HG03457 (cell line): ENCODE data around the gene HASPIN.
"Not testable (repeated sequence)": the region's sequence is repeated elsewhere in the genome, so short reads cannot be mapped to it uniquely, and the experiment has no call there.

Experiments
- ATAC-seq: cut with Tn5 transposase; IDR thresholded peaks from one replicate; pipeline ENCODE4 v1.9.1; 2021; ENCODE audit warnings: moderate number of reproducible peaks; ENCODE audit not compliant: unreplicated experiment

HASPIN gene

DNA sequence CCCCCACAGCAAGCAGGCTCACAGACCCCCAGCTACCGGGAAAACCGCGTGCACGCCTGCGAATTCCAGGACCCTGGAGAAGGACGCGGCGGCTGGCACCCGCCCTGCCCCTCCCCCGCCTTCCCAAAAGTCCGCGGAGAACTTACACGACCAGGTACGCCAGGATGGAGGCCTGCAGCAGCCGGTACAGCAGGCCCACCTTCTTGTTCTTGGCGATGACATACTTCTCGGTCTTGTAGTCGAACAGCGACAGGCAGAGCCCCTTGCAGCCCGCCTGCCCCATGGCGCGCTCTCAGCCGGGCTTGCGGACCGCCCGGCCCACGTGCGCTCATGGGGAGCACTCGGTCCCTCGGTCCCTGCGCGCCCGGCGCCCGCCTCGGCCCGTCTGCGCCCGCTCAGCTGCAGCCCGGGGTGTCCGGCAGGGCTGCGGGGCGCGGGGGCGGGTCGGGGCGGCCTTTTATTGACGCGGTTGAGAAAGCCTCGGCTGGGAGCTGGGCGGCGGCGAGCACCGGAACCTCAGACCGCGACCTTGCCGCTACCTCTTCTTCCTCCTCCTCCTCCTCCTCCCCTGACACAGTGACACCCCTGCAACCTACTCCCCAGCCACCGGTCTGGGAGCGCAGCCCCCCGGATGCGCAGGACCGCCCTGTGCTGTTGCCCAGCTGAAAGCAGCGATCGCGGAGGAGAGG is 27.8 kb upstream of the HASPIN start, which contains the start of gene P2RX5:
P2RX5 (minus strand) TSS at position 433 of the 689 bp plus-strand sequence; CDS start at position 283, 150 bp downstream.
- ATAC-seq, result no peak

DNA sequence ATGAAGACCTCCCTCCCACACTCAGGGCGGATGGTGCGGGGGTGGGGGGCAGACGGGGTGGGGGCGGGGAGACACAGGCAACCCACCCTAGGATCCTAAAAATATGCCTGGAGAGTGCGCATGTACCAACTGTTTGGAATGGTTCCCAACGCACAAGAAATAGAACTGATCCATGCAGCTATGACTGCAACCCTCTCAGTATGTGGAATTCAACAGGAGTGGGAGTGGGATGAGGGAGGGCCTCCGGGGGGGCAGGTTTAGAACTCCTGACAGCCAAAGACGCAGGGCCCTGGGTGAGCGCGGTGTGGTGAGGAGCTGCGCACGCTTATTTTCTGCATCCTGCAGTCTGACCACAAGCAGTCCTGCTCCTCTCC is 26.6 kb upstream of the HASPIN start:
- ATAC-seq, result no peak

DNA sequence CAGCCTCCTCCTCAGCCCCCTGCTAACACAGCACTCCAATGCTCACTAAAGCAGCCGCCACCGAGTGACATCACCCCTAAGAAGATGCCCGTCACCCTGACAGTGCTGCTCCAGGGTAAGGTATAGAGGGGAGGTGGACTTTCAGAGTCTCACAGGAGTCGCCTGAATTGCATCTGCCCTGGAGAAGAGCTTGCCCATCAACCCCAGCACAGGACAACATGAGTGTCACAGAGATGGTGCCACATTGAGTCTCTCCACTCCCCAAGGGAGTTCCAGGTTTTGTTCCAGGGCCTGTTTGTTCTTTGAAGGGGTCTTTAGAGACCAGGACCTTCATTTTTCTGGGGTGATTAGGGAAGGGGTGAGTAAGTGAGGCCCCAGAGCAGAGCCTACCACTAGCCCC is 25.6 kb upstream of the HASPIN start:
- ATAC-seq, result no peak

DNA sequence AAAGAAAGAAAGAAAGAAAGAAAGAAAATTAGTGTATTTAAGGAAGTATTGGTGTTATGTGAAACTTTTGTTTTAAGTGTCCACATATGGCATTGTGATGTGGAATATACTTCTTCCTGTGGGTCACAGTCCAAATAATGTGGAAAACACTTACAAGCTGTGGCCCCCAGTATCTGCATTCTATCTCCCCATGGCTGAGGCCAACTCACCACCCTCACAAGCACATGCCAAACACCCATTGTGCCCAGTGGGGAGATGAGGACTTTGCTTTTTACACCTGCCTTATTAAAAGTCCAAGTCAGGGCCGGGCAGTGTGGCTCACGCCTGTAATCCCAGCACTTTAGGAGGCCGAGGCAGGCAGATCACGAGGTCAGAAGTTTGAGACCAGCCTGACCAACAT is 23.8 kb upstream of the HASPIN start:
- ATAC-seq, result no peak

DNA sequence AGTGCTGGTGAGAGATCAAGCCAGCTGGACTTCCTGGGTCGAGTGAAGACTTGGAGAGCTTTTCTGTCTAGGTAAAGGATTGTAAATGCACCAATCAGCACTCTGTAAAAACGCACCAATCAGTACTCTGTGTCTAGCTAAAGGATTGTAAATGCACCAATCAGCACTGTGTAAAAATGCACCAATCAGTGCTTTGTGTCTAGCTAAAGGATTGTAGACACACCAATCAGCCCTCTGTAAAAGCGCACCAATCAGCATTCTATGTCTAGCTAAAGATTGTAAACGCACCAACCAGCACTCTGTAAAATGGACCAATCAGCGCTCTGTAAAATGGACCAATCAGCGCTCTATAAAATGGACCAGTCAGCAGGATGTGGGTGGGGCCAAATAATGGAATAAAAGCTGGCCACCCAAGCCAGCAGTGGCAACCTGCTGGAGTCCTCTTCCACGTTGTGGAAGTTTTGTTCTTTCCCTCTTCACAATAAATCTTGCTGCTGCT is 21.6 kb upstream of the HASPIN start:
- not testable (repeated sequence) for ATAC-seq

DNA sequence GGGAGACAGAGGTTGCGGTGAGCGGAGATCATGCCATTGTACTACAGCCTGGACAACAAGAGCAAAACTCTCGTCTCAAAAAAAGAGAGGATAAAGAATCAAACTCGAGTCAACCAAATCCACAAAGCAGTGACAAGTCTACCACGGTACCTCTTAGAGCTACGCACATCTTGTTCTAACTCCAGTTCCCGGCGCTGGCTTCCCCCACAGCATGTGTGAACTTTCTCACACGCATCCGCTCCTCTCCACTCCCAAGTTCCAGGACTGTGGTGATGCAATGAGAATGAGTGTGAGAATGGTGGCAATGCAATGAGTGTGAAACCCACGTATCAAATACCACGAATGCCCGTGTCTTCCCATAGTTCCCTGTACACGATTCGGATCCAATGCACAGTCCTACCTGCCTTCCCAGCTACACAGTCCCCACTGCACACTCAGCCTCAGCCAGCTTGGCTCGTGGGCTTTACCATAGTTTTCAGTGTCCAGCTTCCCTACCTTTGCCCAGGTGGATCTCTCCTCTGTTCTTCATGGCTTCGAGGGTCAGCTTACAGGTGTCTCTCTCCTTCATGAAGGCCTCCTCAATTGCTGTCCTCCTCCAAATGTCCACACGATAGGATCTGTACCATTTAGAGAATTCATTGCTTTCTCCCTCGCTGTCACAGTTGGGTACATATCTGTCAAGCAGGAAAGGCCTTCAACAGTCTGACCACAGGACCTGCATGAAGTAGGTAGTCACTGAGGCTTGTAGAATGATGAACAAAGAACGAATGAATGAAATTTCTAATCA is 18.6 kb upstream of the HASPIN start:
- no peak for ATAC-seq

DNA sequence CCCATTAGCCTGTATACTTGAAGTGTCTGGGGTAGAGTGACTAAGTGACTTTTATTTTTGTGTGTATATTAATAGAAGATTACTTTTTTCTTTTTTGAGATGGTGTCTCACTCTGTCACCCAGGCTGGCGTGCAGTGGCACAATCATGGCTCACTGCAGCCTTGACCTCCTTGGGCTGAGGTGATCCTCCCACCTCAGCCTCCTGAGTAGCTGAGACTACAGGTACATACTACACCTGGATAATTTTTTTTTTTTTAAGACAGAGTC is 18.1 kb upstream of the HASPIN start:
- not testable (repeated sequence) for ATAC-seq

DNA sequence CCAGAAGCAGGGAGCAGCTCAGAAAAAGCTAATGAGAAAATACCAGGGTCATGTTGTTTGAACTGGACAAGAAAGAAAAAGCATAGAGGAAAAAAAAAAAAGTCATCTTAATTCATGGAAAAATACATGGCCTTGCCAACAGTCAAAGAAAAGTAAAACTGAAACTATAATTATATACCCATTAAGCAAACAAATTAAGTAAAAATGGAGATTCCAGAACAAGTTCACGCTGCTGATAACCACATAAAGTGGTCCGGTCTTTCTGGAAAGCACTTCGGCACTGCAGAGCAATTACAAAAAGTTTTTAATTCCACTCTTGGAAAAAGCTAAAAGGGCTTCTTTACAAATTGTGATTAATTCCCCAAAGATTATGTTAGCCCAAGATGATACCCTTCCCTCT is 15.3 kb upstream of the HASPIN start:
- no peak for ATAC-seq

DNA sequence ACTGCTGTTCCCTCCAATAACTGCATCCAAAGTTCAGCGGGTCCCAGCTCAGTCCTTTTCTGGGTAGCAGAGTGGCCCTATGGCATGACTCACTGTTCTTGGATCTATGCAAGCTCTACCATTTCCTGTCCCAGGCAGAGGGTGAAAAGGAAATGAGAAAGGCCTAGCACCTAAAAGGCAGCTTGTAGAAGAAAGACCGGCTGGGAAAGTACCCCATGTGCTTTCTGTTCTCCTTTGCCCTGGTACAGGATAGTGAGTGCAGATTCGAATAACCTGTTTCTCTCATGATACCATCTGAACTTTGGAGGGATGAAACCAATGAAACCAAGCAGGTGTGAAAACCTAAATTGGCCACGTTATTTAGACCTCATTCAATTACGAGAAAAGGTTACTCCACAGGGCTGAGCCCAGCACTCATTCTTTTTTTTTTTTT is 12.7 kb upstream of the HASPIN start:
- ATAC-seq, result peak; percentile 92

DNA sequence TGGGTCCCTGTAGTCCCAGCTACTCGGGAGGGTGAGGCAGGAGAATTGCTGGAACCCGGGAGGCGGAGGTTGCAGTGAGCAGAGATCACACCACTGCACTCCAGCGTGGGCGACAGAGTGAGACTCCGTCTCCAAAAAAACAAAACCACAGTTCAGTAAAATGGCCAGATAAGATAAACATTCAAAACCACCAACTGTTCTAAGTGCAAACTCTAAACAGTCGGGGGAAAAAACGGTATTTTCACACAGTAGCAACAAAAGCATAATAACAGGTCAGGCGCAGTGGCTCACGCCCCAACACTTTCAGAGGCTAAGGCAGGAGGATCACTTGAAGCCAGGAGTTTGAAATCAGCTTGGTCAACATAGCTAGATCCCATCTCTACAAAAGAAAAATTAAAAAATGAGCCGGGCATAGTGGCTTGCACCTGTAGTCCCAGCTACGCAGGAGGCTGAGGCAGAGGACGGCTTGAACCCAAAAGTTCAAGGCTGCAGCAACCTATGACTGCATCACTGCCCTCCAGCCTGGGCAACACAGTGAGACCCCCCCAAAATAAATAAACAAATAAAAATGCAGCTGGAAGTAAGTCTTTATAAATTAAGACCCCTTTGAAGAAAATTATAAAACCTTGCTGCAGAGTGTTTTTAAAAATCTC is 10.8 kb upstream of the HASPIN start:
- no peak for ATAC-seq

DNA sequence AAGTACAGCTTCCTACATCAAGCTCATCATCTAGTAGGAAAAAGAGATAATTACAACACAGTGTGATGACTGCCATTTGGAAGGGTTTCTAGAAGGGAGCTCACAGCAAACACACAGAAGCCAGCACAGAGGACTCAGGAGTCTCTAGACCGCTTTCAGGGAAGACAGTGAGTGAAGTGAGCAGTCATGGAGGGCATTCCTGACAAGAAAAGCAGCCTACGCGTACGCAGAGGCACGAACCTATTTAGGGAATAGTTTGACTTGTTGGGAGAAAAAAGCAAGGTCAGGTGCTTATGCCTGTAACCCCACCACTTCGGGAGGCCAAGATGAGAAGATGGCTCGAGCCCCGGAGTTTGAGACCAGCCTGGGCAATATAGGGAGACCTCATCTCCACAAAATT is 8.4 kb upstream of the HASPIN start:
- no peak for ATAC-seq

DNA sequence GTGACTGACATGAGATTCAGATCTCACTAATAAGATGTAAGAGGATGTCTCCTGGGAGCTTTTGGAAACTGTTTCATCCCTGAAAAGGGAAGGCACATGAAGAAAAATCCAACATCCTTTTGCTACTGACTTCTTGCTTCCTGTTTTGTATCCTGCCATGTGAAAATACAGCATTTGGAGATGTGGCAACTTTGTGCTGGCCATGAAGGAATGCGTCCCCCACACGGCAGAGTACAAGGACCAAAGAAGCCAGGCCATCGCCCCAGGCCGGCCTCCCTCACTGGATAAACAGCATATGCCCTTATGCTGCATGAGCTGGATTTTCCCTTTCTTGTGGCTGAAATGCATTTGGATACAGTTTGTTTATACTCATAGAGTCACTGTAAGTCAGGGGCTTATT is 5.5 kb upstream of the HASPIN start:
- ATAC-seq, result no peak

DNA sequence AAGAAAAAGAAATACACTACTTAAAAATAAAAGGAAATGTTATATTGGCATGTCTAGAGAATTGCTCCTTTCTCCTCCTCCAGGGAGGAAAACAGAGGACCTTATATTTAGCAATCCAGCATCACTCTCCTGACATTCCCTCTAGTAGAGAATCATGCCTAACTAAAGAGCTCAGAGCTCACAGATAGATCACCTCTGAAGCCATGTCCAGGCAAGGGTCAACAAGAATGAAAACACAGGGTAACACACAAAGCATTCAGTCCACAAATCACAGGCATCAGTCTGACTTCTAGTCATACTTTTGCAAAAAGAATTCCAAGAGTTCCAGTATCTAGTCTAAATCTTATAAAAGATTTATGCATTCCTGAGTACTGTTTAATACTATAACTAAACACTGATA is 4.4 kb upstream of the HASPIN start:
- ATAC-seq, result no peak

DNA sequence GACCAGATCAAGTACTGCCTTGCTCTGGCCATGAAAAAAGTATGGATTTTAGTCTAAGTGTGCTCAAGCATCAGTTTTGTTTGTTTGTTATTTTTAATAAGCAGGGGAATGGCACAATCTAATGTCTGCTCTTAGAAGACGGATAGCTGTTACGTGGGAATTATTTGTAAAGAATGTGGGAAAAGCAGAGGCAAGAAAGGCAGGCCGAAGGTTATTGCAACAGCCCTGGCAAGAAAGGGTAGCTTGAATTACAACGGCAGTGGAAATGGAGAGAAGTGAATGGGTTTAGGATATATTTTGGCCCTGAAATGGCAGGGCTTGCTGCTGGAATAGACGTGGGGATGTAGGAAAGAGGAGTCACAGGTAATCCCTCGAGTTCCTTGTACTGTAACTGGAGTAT is 987 bp upstream of the HASPIN start:
- ATAC-seq, result no peak

DNA sequence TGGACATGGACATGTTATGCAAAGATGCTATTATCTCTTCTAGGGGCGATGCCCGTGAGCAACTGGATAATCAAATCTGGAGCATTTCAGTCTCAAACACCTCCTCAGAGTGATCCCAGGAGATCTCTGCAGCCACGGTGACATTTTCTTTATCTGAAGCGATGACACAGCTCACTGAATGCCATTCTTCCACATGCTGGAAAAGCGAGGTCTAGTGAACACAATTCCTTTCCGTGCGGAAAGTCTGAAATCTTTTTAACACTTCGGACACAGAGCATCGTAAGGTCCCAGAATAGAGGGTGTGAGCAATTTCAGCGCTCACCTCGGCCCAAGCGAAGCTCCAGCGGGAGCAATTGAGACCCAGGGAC is 531 bp upstream of the HASPIN start:
- no peak for ATAC-seq

DNA sequence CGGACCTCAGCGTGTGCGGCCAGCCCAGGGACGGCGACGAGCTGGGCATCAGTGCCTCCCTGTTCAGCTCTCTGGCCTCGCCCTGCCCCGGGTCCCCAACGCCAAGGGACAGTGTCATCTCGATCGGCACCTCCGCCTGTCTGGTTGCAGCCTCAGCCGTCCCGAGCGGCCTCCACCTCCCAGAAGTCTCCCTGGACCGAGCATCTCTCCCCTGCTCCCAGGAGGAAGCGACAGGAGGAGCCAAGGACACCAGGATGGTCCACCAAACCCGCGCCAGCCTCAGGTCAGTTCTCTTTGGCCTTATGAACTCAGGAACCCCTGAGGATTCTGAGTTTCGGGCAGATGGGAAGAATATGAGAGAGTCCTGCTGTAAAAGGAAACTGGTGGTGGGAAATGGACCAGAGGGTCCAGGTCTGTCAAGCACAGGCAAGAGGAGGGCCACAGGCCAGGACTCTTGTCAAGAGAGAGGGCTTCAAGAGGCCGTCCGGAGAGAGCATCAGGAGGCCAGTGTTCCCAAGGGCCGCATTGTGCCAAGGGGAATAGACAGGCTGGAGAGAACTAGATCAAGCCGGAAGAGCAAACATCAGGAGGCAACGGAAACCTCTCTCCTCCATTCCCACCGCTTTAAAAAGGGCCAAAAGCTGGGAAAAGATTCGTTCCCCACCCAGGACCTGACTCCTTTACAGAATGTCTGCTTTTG is 825 bp downstream of the HASPIN start:
- ATAC-seq, result no peak

DNA sequence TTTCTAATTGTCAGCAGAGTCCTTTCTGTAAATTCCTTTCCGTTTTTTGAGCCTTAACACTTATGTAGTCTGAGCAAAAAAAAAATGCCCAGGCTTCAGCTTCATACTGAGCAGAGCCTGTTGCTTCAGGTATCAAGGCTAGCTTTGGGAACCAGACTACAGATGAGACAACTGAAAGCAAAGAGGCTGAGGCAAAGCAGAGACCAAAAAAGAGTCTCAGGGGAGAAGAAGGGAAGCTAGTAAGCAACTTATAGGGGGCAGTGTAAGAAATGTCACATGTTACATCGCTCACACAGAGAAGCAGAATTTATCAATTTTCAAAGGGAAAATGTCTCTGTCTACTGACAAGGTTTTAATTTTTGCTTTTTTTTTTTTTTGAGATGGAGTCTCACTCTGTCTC is 3.3 kb downstream of the HASPIN start:
- no peak for ATAC-seq

DNA sequence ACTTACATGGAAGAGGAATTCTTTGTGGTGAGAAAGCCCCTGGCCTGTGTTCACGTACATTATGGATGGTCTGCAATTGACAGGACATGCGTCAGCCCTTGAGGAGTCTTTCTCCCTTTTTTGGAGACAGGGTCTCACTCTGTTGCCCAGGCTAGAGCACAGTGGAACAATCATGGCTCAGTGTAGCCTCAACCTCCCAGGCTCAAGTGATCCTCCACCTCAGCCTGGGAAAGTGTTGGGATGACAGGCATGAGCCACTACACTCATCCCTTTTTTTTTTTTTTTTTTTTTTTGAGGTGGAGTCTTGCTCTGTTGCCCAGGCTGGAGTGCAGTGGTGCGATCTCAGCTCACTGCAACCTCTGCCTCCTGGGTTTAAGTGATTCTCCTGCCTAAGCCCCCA is 4.4 kb downstream of the HASPIN start:
- ATAC-seq, result not testable (repeated sequence)

DNA sequence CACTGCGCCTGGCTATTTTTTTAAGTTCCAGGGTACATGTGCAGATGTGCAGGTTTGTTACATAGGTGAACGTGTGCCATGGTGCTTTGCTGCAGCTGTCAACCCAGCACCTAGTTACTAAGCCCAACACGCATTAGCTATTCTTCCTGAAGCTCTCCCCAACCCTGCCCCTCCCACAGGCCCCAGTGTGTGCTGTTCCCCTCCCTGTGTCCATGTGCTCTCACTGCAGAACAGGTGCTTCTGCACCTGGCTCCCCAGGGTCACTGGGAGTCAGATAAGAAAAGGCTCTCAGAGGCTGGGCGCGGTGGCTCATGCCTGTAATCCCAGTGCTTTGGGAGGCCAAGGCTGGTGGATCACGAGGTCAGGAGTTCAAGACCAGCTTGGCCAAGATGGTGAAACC is 6.2 kb downstream of the HASPIN start:
- ATAC-seq, result no peak

DNA sequence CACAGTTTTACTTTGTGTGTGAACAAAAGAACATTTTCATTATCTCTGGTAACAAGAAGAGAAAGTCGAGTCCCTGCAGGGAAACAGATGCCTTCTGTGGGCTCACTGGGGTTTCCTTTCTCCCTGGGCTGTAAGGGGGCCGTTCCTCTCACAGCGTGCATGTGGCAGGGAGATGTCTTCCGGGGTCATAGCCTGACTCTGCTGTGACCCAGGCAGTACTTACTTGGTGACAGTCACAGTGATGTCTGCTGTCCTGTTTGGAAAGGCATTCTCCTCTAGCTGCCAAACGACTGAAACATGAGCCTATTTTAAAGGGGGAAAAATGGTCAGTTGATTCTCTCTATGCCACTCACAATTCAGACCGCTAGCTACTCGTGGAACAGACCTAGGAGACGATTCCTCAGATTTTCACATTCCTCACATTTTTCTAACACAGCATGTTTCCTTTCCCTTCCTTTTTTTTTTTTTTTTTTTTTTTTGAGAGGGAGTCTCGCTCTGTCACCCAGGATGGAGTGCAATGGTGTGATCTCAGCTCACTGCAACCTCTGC is 7.3 kb downstream of the HASPIN start:
- no peak for ATAC-seq

DNA sequence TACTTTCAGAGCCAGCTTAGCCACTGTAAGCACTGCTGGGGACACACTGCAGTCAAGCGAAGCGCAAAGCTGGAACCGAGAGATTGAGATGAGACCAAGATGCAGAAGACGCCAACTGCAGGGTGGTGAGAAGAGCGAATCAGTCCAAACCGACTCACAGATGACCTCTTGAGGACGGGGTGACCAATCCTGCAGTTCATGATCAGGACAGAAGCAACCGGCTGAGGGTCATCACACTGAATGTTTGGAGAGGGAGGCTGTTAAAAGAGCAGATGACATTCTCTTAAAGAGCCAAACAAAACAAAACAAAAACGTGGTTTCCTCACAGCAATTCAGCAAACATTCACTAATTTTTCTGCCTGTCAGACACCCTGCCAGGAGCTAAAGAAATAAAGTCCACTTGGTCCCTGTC is 8.5 kb downstream of the HASPIN start:
- no peak for ATAC-seq
